Endothelial cell of umbilical vein (primary cell): ENCODE results near the gene ADAMTSL2.

Experiments
- CTCF ChIP-seq, 2 donors: IDR thresholded peaks; 1 replicate in 1 of 2; 2 replicates in 1 of 2; pipeline ENCODE4 v1.5.1; 2011; ENCODE audit warnings: low read length in 2 of 2, mild to moderate bottlenecking in 2 of 2, moderate library complexity in 2 of 2, control low read depth in 1 of 2, inconsistent platforms in 1 of 2, low read depth in 1 of 2; ENCODE audit not compliant: insufficient read depth in 1 of 2; ENCODE audit errors: extremely low read depth in 1 of 2
- EZH2 ChIP-seq: IDR thresholded peaks from 2 replicates; pipeline ENCODE4 v1.6.1; 2012; ENCODE audit warnings: borderline replicate concordance, low read depth, mild to moderate bottlenecking, moderate library complexity, low read length, inconsistent platforms; ENCODE audit not compliant: severe bottlenecking
- FOS ChIP-seq: IDR thresholded peaks from 2 replicates; pipeline ENCODE4 v1.6.1; 2011; ENCODE audit warnings: mild to moderate bottlenecking, low read length, moderate library complexity, borderline replicate concordance; ENCODE audit not compliant: insufficient read depth
- JUN ChIP-seq: IDR thresholded peaks from 2 replicates; pipeline ENCODE4 v1.6.1; 2011; ENCODE audit warnings: borderline replicate concordance, low read depth; ENCODE audit not compliant: insufficient read length, insufficient read depth
- POLR2A ChIP-seq: IDR thresholded peaks from 2 replicates; pipeline ENCODE4 v1.6.1; 2012; ENCODE audit warnings: low read depth, mild to moderate bottlenecking, control low read depth, low read length
- POLR2AphosphoS5 ChIP-seq: IDR thresholded peaks from 2 replicates; pipeline ENCODE4 v1.6.1; 2012; ENCODE audit warnings: low read depth, mild to moderate bottlenecking, control low read depth, low read length, moderate library complexity; ENCODE audit not compliant: insufficient read depth

GRCh38 chr9:133529874-133530273 is 4.6 kb upstream of the ADAMTSL2 start:
- TF ChIP-seq CTCF (IDR thresholded peaks at IDR 0.05; ENCODE audit: extremely low read depth in 1 of 2, insufficient read depth in 1 of 2, low read depth in 1 of 2, low read length in 2 of 2), result no peak
- TF ChIP-seq POLR2A, result no peak
- TF ChIP-seq FOS, result no peak
- no peak for TF ChIP-seq EZH2
- no peak for TF ChIP-seq JUN
- no peak for TF ChIP-seq POLR2AphosphoS5
